Lower leg skin (tissue), 3 donors: ENCODE results near the gene ZBTB16.

ENCODE experiments used
- POLR2A ChIP-seq, 2 donors: fragments of 450-650 bp; IDR thresholded peaks; one replicate each; pipeline ENCODE4 v1.6.1; 2016 to 2017; ENCODE audit warnings: antibody characterized with exemption in 2 of 2, mild to moderate bottlenecking in 1 of 2, moderate library complexity in 1 of 2
- TF ChIP-seq, protein P1 (sequence below), 3 donors: fragments of 450-650 bp; IDR thresholded peaks; one replicate each; pipeline ENCODE4 v1.5.1; 2016; ENCODE audit warnings: antibody characterized with exemption in 3 of 3, mild to moderate bottlenecking in 3 of 3, moderate library complexity in 2 of 3

DNA sequence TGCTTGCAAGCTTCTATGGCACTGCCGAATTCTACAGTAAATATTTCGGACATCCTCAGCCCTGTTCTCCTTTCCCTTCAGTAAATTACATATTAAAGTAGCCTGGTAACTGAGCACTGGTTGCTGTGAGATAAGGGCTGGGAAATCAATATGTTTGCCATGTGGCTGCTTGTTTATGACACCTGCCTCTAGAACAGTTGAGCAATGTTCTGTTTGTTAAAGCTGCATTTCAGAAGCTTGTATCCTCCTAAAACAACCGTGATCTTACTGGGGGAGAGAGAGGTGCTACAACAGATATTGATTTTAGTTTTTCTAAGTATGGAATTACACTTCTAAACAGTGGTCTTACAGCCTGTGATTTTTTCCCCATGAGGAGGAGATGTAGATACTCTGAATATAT lies 39.4 kb downstream of the ZBTB16 start:
- TF ChIP-seq, protein P1, sequence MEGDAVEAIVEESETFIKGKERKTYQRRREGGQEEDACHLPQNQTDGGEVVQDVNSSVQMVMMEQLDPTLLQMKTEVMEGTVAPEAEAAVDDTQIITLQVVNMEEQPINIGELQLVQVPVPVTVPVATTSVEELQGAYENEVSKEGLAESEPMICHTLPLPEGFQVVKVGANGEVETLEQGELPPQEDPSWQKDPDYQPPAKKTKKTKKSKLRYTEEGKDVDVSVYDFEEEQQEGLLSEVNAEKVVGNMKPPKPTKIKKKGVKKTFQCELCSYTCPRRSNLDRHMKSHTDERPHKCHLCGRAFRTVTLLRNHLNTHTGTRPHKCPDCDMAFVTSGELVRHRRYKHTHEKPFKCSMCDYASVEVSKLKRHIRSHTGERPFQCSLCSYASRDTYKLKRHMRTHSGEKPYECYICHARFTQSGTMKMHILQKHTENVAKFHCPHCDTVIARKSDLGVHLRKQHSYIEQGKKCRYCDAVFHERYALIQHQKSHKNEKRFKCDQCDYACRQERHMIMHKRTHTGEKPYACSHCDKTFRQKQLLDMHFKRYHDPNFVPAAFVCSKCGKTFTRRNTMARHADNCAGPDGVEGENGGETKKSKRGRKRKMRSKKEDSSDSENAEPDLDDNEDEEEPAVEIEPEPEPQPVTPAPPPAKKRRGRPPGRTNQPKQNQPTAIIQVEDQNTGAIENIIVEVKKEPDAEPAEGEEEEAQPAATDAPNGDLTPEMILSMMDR (IDR thresholded peaks at IDR 0.05) = no peak
- no peak for TF ChIP-seq POLR2A (IDR thresholded peaks at IDR 0.05)
